SK-N-SH treated with all-trans-retinoic acid at 6 μM for 48 hours (cell line): ENCODE results near the gene CCR9.

ENCODE experiments used
- ATAC-seq: fragments of 200-7000 bp; cut with Tn5 transposase; 3 replicates; pipeline ENCODE4 v1.9.1; 2020; ENCODE audit warnings: mild to moderate bottlenecking, moderate library complexity
- ARNTL ChIP-seq: fragments of 450-650 bp; formaldehyde crosslinking; IDR thresholded peaks from 2 replicates; pipeline ENCODE4 v1.5.0; 2020; ENCODE audit warnings: low read depth, mild to moderate bottlenecking, moderate library complexity, borderline replicate concordance
- BACH2 ChIP-seq: fragments of 250-450 bp; sonication (Bioruptor Pico); IDR thresholded peaks from 2 replicates; pipeline ENCODE4 v1.9.0; 2021; ENCODE audit warnings: mild to moderate bottlenecking, borderline replicate concordance
- CSDC2 ChIP-seq: fragments of 250-450 bp; sonication (Bioruptor Pico); IDR thresholded peaks from 2 replicates; pipeline ENCODE4 v1.5.0; 2020; ENCODE audit warnings: mild to moderate bottlenecking, moderate library complexity
- ESRRG ChIP-seq: fragments of 250-450 bp; sonication (Bioruptor Pico); IDR thresholded peaks from 2 replicates; pipeline ENCODE4 v1.6.1; 2021; ENCODE audit warnings: mild to moderate bottlenecking
- GLIS3 ChIP-seq: fragments of 250-450 bp; sonication (Bioruptor Pico); IDR thresholded peaks from 2 replicates; pipeline ENCODE4 v1.5.0; 2020; ENCODE audit warnings: mild to moderate bottlenecking, moderate library complexity
- ISL1 ChIP-seq: fragments of 250-450 bp; sonication (Bioruptor Pico); IDR thresholded peaks from 2 replicates; pipeline ENCODE4 v2.1.2; 2022; ENCODE audit warnings: mild to moderate bottlenecking, moderate library complexity
- OSR1 ChIP-seq: fragments of 250-450 bp; sonication (Bioruptor Pico); IDR thresholded peaks from 2 replicates; pipeline ENCODE4 v1.8.0; 2022; ENCODE audit warnings: moderate library complexity, mild to moderate bottlenecking, inconsistent platforms
- PPARA ChIP-seq: fragments of 250-450 bp; sonication (Bioruptor Pico); IDR thresholded peaks from 2 replicates; pipeline ENCODE4 v1.5.0; 2020; ENCODE audit warnings: mild to moderate bottlenecking, borderline replicate concordance
- SNAI2 ChIP-seq: fragments of 250-450 bp; sonication (Bioruptor Pico); IDR thresholded peaks from 2 replicates; pipeline ENCODE4 v1.5.0; 2020; ENCODE audit warnings: mild to moderate bottlenecking, moderate library complexity
- TCF4 ChIP-seq: fragments of 250-450 bp; sonication (Bioruptor Pico); IDR thresholded peaks from 2 replicates; pipeline ENCODE4 v1.8.0; 2021; ENCODE audit warnings: mild to moderate bottlenecking, moderate library complexity, borderline replicate concordance
- TSHZ2 ChIP-seq: fragments of 250-450 bp; sonication (Bioruptor Pico); IDR thresholded peaks from 2 replicates; pipeline ENCODE4 v1.5.0; 2020; ENCODE audit warnings: mild to moderate bottlenecking, moderate library complexity
- ZC3H10 ChIP-seq: fragments of 250-450 bp; sonication (Bioruptor Pico); IDR thresholded peaks from 2 replicates; pipeline ENCODE4 v1.5.1; 2021; ENCODE audit warnings: mild to moderate bottlenecking, moderate library complexity
- ZFP30 ChIP-seq: fragments of 450-650 bp; formaldehyde crosslinking; IDR thresholded peaks from 2 replicates; pipeline ENCODE4 v1.5.0; 2022; ENCODE audit warnings: mild to moderate bottlenecking, moderate library complexity
- ZNF565 ChIP-seq: fragments of 450-650 bp; formaldehyde crosslinking; conservative IDR thresholded peaks from 2 replicates; pipeline ENCODE4 v1.5.0; 2020; ENCODE audit warnings: low read depth, mild to moderate bottlenecking, moderate library complexity
- ZNF70 ChIP-seq: fragments of 450-650 bp; formaldehyde crosslinking; IDR thresholded peaks from 2 replicates; pipeline ENCODE4 v1.5.0; 2020; ENCODE audit warnings: mild to moderate bottlenecking, moderate library complexity
- ZNF8 ChIP-seq: fragments of 450-650 bp; formaldehyde crosslinking; IDR thresholded peaks from 2 replicates; pipeline ENCODE4 v1.5.0; 2020; ENCODE audit warnings: mild to moderate bottlenecking, moderate library complexity
- TF ChIP-seq, protein P1 (sequence below): fragments of 250-450 bp; sonication (Bioruptor Pico); IDR thresholded peaks from 2 replicates; pipeline ENCODE4 v1.8.0; 2021; ENCODE audit warnings: low read depth, mild to moderate bottlenecking, moderate library complexity, borderline replicate concordance
- TF ChIP-seq, protein P2 (sequence below): fragments of 250-450 bp; sonication (Bioruptor Pico); IDR thresholded peaks from 2 replicates; pipeline ENCODE4 v1.5.1; 2021; ENCODE audit warnings: mild to moderate bottlenecking, moderate library complexity
- TF ChIP-seq, protein P3 (sequence below): fragments of 250-450 bp; sonication (Bioruptor Pico); IDR thresholded peaks from 2 replicates; pipeline ENCODE4 v1.5.1; 2020; ENCODE audit warnings: low read depth, mild to moderate bottlenecking, moderate library complexity
- TF ChIP-seq, protein P4 (sequence below): fragments of 250-450 bp; sonication (Bioruptor Pico); IDR thresholded peaks from 2 replicates; pipeline ENCODE4 v1.8.0; 2020; ENCODE audit warnings: mild to moderate bottlenecking, moderate library complexity, borderline replicate concordance

Gene CCR9

GRCh38 chr3:45842851-45843625, 43.3 kb upstream of the CCR9 start:
- ATAC-seq, result no peak
- TF ChIP-seq ZNF565 (CRISPR knock-in tag) (no peak), ZFP30 (CRISPR knock-in tag) (no peak), ZC3H10 (CRISPR knock-in tag) (no peak), ISL1 (CRISPR knock-in tag) (no peak), CSDC2 (no peak), ESRRG (CRISPR knock-in tag) (no peak), ZNF8 (CRISPR knock-in tag) (no peak), BACH2 (no peak), SNAI2 (CRISPR knock-in tag) (no peak), GLIS3 (CRISPR knock-in tag) (no peak), ZNF70 (CRISPR knock-in tag) (no peak), TCF4 (CRISPR knock-in tag) (no peak), TSHZ2 (CRISPR knock-in tag) (no peak), OSR1 (CRISPR knock-in tag) (no peak), ARNTL (CRISPR knock-in tag) (no peak)
- TF ChIP-seq, protein P1, sequence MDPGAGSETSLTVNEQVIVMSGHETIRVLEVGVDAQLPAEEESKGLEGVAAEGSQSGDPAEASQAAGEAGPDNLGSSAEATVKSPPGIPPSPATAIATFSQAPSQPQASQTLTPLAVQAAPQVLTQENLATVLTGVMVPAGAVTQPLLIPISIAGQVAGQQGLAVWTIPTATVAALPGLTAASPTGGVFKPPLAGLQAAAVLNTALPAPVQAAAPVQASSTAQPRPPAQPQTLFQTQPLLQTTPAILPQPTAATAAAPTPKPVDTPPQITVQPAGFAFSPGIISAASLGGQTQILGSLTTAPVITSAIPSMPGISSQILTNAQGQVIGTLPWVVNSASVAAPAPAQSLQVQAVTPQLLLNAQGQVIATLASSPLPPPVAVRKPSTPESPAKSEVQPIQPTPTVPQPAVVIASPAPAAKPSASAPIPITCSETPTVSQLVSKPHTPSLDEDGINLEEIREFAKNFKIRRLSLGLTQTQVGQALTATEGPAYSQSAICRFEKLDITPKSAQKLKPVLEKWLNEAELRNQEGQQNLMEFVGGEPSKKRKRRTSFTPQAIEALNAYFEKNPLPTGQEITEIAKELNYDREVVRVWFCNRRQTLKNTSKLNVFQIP (CRISPR knock-in tag), result no peak
- TF ChIP-seq, protein P2, sequence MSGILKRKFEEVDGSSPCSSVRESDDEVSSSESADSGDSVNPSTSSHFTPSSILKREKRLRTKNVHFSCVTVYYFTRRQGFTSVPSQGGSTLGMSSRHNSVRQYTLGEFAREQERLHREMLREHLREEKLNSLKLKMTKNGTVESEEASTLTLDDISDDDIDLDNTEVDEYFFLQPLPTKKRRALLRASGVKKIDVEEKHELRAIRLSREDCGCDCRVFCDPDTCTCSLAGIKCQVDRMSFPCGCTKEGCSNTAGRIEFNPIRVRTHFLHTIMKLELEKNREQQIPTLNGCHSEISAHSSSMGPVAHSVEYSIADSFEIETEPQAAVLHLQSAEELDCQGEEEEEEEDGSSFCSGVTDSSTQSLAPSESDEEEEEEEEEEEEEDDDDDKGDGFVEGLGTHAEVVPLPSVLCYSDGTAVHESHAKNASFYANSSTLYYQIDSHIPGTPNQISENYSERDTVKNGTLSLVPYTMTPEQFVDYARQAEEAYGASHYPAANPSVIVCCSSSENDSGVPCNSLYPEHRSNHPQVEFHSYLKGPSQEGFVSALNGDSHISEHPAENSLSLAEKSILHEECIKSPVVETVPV (CRISPR knock-in tag), result no peak
- TF ChIP-seq, protein P3, sequence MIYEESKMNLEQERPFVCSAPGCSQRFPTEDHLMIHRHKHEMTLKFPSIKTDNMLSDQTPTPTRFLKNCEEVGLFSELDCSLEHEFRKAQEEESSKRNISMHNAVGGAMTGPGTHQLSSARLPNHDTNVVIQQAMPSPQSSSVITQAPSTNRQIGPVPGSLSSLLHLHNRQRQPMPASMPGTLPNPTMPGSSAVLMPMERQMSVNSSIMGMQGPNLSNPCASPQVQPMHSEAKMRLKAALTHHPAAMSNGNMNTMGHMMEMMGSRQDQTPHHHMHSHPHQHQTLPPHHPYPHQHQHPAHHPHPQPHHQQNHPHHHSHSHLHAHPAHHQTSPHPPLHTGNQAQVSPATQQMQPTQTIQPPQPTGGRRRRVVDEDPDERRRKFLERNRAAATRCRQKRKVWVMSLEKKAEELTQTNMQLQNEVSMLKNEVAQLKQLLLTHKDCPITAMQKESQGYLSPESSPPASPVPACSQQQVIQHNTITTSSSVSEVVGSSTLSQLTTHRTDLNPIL (CRISPR knock-in tag), result no peak

DNA sequence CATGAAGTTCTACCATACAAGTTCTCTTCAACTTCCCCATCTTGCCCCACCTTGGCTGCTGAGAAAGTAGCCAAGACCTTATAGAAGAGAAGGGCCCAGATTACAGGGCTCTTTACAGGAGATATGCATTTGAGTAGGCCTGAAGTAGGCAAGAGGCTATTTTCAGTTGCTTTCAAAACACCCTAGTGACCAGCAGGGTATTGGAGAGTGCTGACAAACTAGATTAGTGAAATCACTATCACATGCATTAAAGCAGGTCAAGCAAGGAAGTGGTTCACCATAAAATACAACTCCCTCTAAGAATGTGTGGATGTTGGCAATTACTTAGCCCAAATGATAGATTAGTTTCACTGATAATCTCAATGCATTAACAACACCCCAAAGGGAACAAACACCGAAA, 41.7 kb upstream of the CCR9 start:
- TF ChIP-seq PPARA (CRISPR knock-in tag) (no peak), CSDC2 (no peak), ZC3H10 (CRISPR knock-in tag) (no peak), ZNF565 (CRISPR knock-in tag) (no peak), ZNF8 (CRISPR knock-in tag) (no peak)
- TF ChIP-seq, protein P3 (CRISPR knock-in tag), result no peak
- TF ChIP-seq, protein P1 (CRISPR knock-in tag), result no peak
- TF ChIP-seq, protein P4, sequence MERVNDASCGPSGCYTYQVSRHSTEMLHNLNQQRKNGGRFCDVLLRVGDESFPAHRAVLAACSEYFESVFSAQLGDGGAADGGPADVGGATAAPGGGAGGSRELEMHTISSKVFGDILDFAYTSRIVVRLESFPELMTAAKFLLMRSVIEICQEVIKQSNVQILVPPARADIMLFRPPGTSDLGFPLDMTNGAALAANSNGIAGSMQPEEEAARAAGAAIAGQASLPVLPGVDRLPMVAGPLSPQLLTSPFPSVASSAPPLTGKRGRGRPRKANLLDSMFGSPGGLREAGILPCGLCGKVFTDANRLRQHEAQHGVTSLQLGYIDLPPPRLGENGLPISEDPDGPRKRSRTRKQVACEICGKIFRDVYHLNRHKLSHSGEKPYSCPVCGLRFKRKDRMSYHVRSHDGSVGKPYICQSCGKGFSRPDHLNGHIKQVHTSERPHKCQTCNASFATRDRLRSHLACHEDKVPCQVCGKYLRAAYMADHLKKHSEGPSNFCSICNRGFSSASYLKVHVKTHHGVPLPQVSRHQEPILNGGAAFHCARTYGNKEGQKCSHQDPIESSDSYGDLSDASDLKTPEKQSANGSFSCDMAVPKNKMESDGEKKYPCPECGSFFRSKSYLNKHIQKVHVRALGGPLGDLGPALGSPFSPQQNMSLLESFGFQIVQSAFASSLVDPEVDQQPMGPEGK (CRISPR knock-in tag), result no peak
- TF ChIP-seq, protein P2 (CRISPR knock-in tag), result no peak
- no peak for ATAC-seq
